ENCODE data around the gene SYN1. TPM values are rescaled to one million over a fixed set of nuclear protein-coding genes. Genes with fewer than 3 reads are reported as not detected.
A peak's percentile ranks its signal among the peaks of the same experiment; 100 is the strongest.

Gene SYN1
- total RNA-seq, 4 donors from 2014 or later, result 0.27 TPM; not detected in 2

DNA sequence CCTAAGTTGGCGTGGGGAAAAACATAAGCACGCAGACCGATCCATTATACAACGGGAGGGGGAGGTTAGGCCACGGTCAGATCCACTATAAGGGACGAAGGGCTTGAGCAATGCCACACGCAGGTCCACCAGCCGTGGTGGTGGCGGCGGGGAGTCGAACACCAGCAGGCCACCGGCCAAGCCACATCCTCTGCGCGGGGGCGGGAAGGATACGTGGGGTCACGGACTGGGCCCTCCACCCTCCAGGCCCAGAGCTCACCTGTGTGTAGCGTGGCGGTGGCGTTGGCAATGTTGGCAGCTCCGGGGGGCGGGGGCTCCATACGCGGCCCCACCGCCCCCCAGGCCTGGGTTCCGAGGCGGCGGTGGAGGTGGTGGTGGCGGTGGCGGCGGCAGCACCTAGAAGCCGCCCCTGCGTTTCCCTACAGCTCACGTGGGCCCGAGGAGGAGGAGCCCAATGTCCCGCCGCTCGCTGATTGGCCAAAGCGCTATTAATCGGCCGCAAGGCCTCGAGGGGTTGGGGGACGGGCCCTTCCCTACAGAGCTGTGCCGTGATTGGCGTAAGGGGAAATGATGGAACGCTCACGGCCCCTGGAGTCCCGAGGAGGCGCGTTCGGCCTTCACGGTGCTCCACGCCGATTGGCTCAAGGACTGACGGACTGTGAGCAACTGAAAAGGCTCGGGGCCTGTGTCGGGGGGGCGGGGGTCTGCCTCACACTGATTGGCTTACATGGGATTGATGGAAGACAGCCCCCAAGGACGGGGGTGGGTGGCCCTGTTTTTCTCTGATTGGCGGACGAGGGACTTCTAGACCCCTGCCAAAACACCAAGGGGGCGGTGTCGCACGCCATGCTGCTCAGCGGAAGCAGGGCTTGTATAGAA lies 30.7 kb upstream of the SYN1 start, which contains the start of gene ELK1:
ELK1 (minus strand) TSS at position 400 of the 879 bp plus-strand sequence. CDS start 9,122 bp downstream, outside the sequence.
- peak; percentile 97 for ATAC-seq
- no peaks in the 10 kb centered on the region for H3K27me3 ChIP-seq
- WGBS, 2 donors (ENCODE audit: low coverage in 1 of 2), result 0 to 18% methylated on average over 2 to 15 of the region's 65 CpGs
- peak within 1 kb of the TSS; percentile 89 to 95 (median 91) for H3K27ac ChIP-seq
- peaks cover 0 to 27% of the 10 kb centered on the region in 2 donors for H3K36me3 ChIP-seq
- peak within 1 kb of the TSS; percentile 74 to 96 for H3K4me3 ChIP-seq
- no peaks in the 10 kb centered on the region for H3K9me3 ChIP-seq
- TF ChIP-seq POLR2AphosphoS5 (IDR thresholded peaks at IDR 0.05) (peak; percentile 55), EP300 (IDR thresholded peaks at IDR 0.05) (no peak), POLR2A (IDR thresholded peaks at IDR 0.05) (peak; percentile 52 to 61), CTCF (IDR thresholded peaks at IDR 0.05) (no peak)
- peaks cover 0 to 26% (median 2%) of the 10 kb centered on the region in 3 donors for H3K4me1 ChIP-seq

- Histone ChIP-seq H3K27ac (peak overlapping the region; percentile 89 to 95 (median 91)), H3K4me3 (peak overlapping the region; percentile 74 to 96), H3K4me1 (peaks cover 0 to 26% (median 2%) of the 10 kb centered on the region in 3 donors), H3K27me3 (no peaks in the 10 kb centered on the region), H3K36me3 (peaks cover 0 to 20% of the 10 kb centered on the region in 2 donors), H3K9me3 (no peaks in the 10 kb centered on the region)
- no peak for TF ChIP-seq POLR2A (IDR thresholded peaks at IDR 0.05)
- no peak for TF ChIP-seq POLR2AphosphoS5 (IDR thresholded peaks at IDR 0.05)
- TF ChIP-seq CTCF (IDR thresholded peaks at IDR 0.05), result no peak
- TF ChIP-seq EP300 (IDR thresholded peaks at IDR 0.05), result no peak
- 0 to 29% methylated on average over 4 to 7 of the region's 11 CpGs for WGBS, 2 donors (ENCODE audit: low coverage in 1 of 2)
- ATAC-seq, result no peak
Observed at GRCh38 chrX:47649781-47650163, 30.1 kb upstream of the SYN1 start.

GRCh38 chrX:47649271-47649670 lies 29.6 kb upstream of the SYN1 start:
- Histone ChIP-seq H3K27me3 (no peaks in the 10 kb centered on the region), H3K27ac (peak overlapping the region in 2 of 4 donors; percentile 89 to 90), H3K4me1 (peaks cover 0 to 26% (median 2%) of the 10 kb centered on the region in 3 donors), H3K36me3 (peaks cover 0 to 18% of the 10 kb centered on the region in 2 donors), H3K4me3 (peak overlapping the region; percentile 74 to 96), H3K9me3 (no peaks in the 10 kb centered on the region)
- no peak for ATAC-seq
- WGBS, 2 donors (ENCODE audit: low coverage in 1 of 2), result 10 to 20% methylated on average over 1 to 5 of the region's 8 CpGs
- TF ChIP-seq EP300 (IDR thresholded peaks at IDR 0.05) (no peak), POLR2AphosphoS5 (IDR thresholded peaks at IDR 0.05) (no peak), POLR2A (IDR thresholded peaks at IDR 0.05) (no peak), CTCF (IDR thresholded peaks at IDR 0.05) (no peak)

DNA sequence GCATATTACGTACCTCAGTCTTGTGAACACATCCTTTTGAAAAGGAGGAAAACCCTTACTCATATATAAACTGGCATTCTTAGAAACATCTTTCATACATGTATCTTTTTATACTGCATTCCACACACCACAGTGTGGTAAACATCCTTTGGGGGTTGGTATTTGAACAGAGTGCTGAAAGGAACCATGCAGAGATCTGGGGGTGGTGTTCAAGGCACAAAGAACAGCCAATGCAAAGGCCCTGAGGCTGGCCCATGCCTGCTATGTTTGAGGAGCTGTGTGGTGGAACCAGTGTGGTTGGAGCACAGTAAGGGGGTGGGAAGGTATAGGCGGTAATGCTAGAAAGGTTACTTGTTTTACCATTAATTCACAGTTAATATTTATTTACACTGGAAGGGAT lies 28.7 kb upstream of the SYN1 start:
- no peaks in the 10 kb centered on the region for H3K27me3 ChIP-seq
- no peak overlapping the region for H3K27ac ChIP-seq
- H3K36me3 ChIP-seq, result peaks cover 0 to 9% of the 10 kb centered on the region in 2 donors
- no peak overlapping the region for H3K4me3 ChIP-seq
- no peak for ATAC-seq
- 38 to 73% methylated on average over 1 to 2 of the region's 2 CpGs for WGBS, 2 donors (ENCODE audit: low coverage in 1 of 2)
- H3K4me1 ChIP-seq, result peaks cover 0 to 33% (median 2%) of the 10 kb centered on the region in 3 donors
- no peaks in the 10 kb centered on the region for H3K9me3 ChIP-seq
- TF ChIP-seq EP300 (IDR thresholded peaks at IDR 0.05), result no peak
- TF ChIP-seq POLR2AphosphoS5 (IDR thresholded peaks at IDR 0.05), result no peak
- no peak for TF ChIP-seq CTCF (IDR thresholded peaks at IDR 0.05)
- TF ChIP-seq POLR2A (IDR thresholded peaks at IDR 0.05), result no peak
